ENCODE results near the gene PLEKHM2. TPM values are rescaled to one million over a fixed set of nuclear protein-coding genes. Genes with fewer than 3 reads are reported as not detected.

Gene PLEKHM2
- total RNA-seq, 1 experiment from 2014 or later = 38.5 TPM

- H3K9me3 ChIP-seq (ENCODE audit: control insufficient read depth in 1 of 2, insufficient read depth in 1 of 2, low read depth in 1 of 2, low read length in 2 of 2) = no peaks in the 10 kb centered on the region
- DNase-seq (ENCODE audit: low read depth, low spot score) (no peak), ATAC-seq (no peak)
- H2AFZ ChIP-seq (ENCODE audit: low read depth, low read length, poor library complexity, severe bottlenecking) = no peak overlapping the region
- H3K27me3 ChIP-seq (ENCODE audit: insufficient read depth, low read length) = no peaks in the 10 kb centered on the region
- H3K4me2 ChIP-seq (ENCODE audit: low read length) = no peak overlapping the region
- H3K27ac ChIP-seq (ENCODE audit: low read depth, low read length) = no peak overlapping the region
- H3K9ac ChIP-seq (ENCODE audit: low read length) = no peak overlapping the region
- H3K79me2 ChIP-seq (ENCODE audit: insufficient read depth, low read length) = peaks cover 4% of the 10 kb centered on the region; the same call in 1 of the 2 replicates
- RAD21 ChIA-PET (ENCODE audit: low non-redundant PET in 1 of 2, low total read pairs in 2 of 2, uncharacterized antibody in 2 of 2, unreplicated experiment in 2 of 2) = no interaction called here
- H4K20me1 ChIP-seq (ENCODE audit: insufficient read depth) = no peaks in the 10 kb centered on the region; the same call in 1 of the 2 replicates
- peaks cover 31 to 55% of the 10 kb centered on the region in 2 experiments for H3K36me3 ChIP-seq (ENCODE audit: control insufficient read depth in 1 of 2, insufficient read depth in 2 of 2, low read length in 2 of 2)
- H3K4me1 ChIP-seq (ENCODE audit: control insufficient read depth in 1 of 2, insufficient read depth in 2 of 2, low read length in 2 of 2) = peaks cover 12 to 18% of the 10 kb centered on the region in 2 experiments
- TF ChIP-seq RAD21 (IDR thresholded peaks at IDR 0.05; ENCODE audit: low read depth) = no peak
- no peak for TF ChIP-seq JUND (IDR thresholded peaks at IDR 0.05)
- no peak for TF ChIP-seq FOSL1 (IDR thresholded peaks at IDR 0.05; ENCODE audit: low read depth)
- TF ChIP-seq CBX3 (IDR thresholded peaks at IDR 0.05; ENCODE audit: low read depth) = no peak
- TF ChIP-seq SP1 (IDR thresholded peaks at IDR 0.05; ENCODE audit: low read depth) = no peak
- no peak for TF ChIP-seq EZH2 (IDR thresholded peaks at IDR 0.05)
- no peak for TF ChIP-seq SIN3A (IDR thresholded peaks at IDR 0.05; ENCODE audit: low read depth)
- TF ChIP-seq EGR1 (IDR thresholded peaks at IDR 0.05; ENCODE audit: low read depth) = no peak
- no peak for TF ChIP-seq CEBPB (IDR thresholded peaks at IDR 0.05; ENCODE audit: low read depth)
- TF ChIP-seq POLR2AphosphoS5 (IDR thresholded peaks at IDR 0.05; ENCODE audit: low read depth, low read length) = no peak
- TF ChIP-seq ZNF274 (IDR thresholded peaks at IDR 0.05; ENCODE audit: low read depth, low read length) = no peak
- CTCF ChIA-PET = no interaction called here
- no peaks in the 10 kb centered on the region for H3K9me2 ChIP-seq (ENCODE audit: insufficient read depth)
- intact Hi-C loops (cut with micrococcal nuclease) = no loop called here
- BruUV-seq (replicated peaks) = no TSS peak
- POLR2A ChIA-PET = no interaction called here
- no peak overlapping the region for H3K4me3 ChIP-seq (replicated peaks in 1 of 2; ENCODE audit: low read depth in 1 of 2, low read length in 2 of 2)
These were observed 27.1 kb upstream of the PLEKHM2 start for GRCh38 chr1:15657021-15657420.

- H3K4me3 ChIP-seq (replicated peaks in 1 of 2; ENCODE audit: low read depth in 1 of 2, low read length in 2 of 2) = no peak overlapping the region
- H4K20me1 ChIP-seq (ENCODE audit: insufficient read depth) = no peaks in the 10 kb centered on the region
- H3K4me1 ChIP-seq (ENCODE audit: control insufficient read depth in 1 of 2, insufficient read depth in 2 of 2, low read length in 2 of 2) = peaks cover 2 to 5% of the 10 kb centered on the region in 2 experiments
- no peak overlapping the region for H3K27ac ChIP-seq (ENCODE audit: low read depth, low read length)
- H3K79me2 ChIP-seq (ENCODE audit: insufficient read depth, low read length) = no peaks in the 10 kb centered on the region; the same call in 1 of the 2 replicates
- ATAC-seq (no peak), DNase-seq (ENCODE audit: low read depth, low spot score) (no peak)
- ChIA-PET RAD21 (ENCODE audit: low non-redundant PET in 1 of 2, low total read pairs in 2 of 2, uncharacterized antibody in 2 of 2, unreplicated experiment in 2 of 2) (no interaction called here), POLR2A (no interaction called here), CTCF (no interaction called here)
- no peak overlapping the region for H2AFZ ChIP-seq (ENCODE audit: low read depth, low read length, poor library complexity, severe bottlenecking)
- no peaks in the 10 kb centered on the region for H3K9me3 ChIP-seq (ENCODE audit: control insufficient read depth in 1 of 2, insufficient read depth in 1 of 2, low read depth in 1 of 2, low read length in 2 of 2)
- no peak overlapping the region for H3K4me2 ChIP-seq (ENCODE audit: low read length)
- H3K27me3 ChIP-seq (ENCODE audit: insufficient read depth, low read length) = no peaks in the 10 kb centered on the region
- intact Hi-C loops (cut with micrococcal nuclease) = no loop called here
- TF ChIP-seq, protein P1, sequence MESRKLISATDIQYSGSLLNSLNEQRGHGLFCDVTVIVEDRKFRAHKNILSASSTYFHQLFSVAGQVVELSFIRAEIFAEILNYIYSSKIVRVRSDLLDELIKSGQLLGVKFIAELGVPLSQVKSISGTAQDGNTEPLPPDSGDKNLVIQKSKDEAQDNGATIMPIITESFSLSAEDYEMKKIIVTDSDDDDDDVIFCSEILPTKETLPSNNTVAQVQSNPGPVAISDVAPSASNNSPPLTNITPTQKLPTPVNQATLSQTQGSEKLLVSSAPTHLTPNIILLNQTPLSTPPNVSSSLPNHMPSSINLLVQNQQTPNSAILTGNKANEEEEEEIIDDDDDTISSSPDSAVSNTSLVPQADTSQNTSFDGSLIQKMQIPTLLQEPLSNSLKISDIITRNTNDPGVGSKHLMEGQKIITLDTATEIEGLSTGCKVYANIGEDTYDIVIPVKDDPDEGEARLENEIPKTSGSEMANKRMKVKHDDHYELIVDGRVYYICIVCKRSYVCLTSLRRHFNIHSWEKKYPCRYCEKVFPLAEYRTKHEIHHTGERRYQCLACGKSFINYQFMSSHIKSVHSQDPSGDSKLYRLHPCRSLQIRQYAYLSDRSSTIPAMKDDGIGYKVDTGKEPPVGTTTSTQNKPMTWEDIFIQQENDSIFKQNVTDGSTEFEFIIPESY (IDR thresholded peaks at IDR 0.05; ENCODE audit: extremely low read depth, insufficient replicate concordance, low read length) = no peak
- TF ChIP-seq, protein P2, sequence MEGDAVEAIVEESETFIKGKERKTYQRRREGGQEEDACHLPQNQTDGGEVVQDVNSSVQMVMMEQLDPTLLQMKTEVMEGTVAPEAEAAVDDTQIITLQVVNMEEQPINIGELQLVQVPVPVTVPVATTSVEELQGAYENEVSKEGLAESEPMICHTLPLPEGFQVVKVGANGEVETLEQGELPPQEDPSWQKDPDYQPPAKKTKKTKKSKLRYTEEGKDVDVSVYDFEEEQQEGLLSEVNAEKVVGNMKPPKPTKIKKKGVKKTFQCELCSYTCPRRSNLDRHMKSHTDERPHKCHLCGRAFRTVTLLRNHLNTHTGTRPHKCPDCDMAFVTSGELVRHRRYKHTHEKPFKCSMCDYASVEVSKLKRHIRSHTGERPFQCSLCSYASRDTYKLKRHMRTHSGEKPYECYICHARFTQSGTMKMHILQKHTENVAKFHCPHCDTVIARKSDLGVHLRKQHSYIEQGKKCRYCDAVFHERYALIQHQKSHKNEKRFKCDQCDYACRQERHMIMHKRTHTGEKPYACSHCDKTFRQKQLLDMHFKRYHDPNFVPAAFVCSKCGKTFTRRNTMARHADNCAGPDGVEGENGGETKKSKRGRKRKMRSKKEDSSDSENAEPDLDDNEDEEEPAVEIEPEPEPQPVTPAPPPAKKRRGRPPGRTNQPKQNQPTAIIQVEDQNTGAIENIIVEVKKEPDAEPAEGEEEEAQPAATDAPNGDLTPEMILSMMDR (IDR thresholded peaks at IDR 0.05 in 2 of 3, conservative IDR thresholded peaks at IDR 0.05 in 1 of 3; ENCODE audit: borderline replicate concordance in 1 of 3, insufficient read depth in 1 of 3, low read depth in 2 of 3, low read length in 2 of 3) = no peak
- TF ChIP-seq MAX (IDR thresholded peaks at IDR 0.05) (no peak), POLR2A (IDR thresholded peaks at IDR 0.05; ENCODE audit: borderline replicate concordance, extremely low read depth, insufficient read depth, insufficient read length) (no peak), CEBPB (IDR thresholded peaks at IDR 0.05; ENCODE audit: low read depth) (no peak), SRF (IDR thresholded peaks at IDR 0.05; ENCODE audit: low read depth) (no peak), TCF7L2 (IDR thresholded peaks at IDR 0.05; ENCODE audit: borderline replicate concordance, extremely low read depth, insufficient read depth, insufficient read length) (no peak), SP1 (IDR thresholded peaks at IDR 0.05; ENCODE audit: low read depth) (no peak), ZFX (IDR thresholded peaks at IDR 0.05) (no peak), FOSL1 (IDR thresholded peaks at IDR 0.05; ENCODE audit: low read depth) (no peak)
- peaks cover 32 to 55% of the 10 kb centered on the region in 2 experiments for H3K36me3 ChIP-seq (ENCODE audit: control insufficient read depth in 1 of 2, insufficient read depth in 2 of 2, low read length in 2 of 2)
- no peaks in the 10 kb centered on the region for H3K9me2 ChIP-seq (ENCODE audit: insufficient read depth)
- H3K9ac ChIP-seq (ENCODE audit: low read length) = no peak overlapping the region
- no TSS peak for BruUV-seq (replicated peaks)
These were observed 24.0 kb upstream of the PLEKHM2 start for GRCh38 chr1:15660151-15660550.

All from HCT116 (cell line).